HAP-1 (cell line): Measurements from ENCODE around the gene ATE1.
"Not testable (repeated sequence)": the region's sequence is repeated elsewhere in the genome, so short reads cannot be mapped to it uniquely, and the experiment has no call there.

Experiments used
- DNase-seq, 2 experiments: peaks; one replicate each; pipeline ENCODE4 v3.0.0-alpha.2; 2016 to 2020; ENCODE audit warnings: low spot score in 2 of 2
- H3K27me3 ChIP-seq: fragments of 250-450 bp; sonication (Bioruptor Pico); 2 replicates; pipeline ENCODE4 v1.5.1; 2020; ENCODE audit warnings: low read depth, mild to moderate bottlenecking, moderate library complexity
- H3K36me3 ChIP-seq: fragments of 250-450 bp; sonication (Bioruptor Pico); replicated peaks from 2 replicates; pipeline ENCODE4 v1.5.1; 2020; ENCODE audit warnings: mild to moderate bottlenecking
- H3K4me1 ChIP-seq: fragments of 250-450 bp; sonication (Bioruptor Pico); 2 replicates; pipeline ENCODE4 v1.5.1; 2020; ENCODE audit warnings: mild to moderate bottlenecking
- H3K4me3 ChIP-seq: fragments of 250-450 bp; sonication (Bioruptor Pico); 2 replicates; pipeline ENCODE4 v1.5.1; 2020; ENCODE audit warnings: mild to moderate bottlenecking, moderate library complexity
- H3K9me3 ChIP-seq: fragments of 250-450 bp; sonication (Bioruptor Pico); 2 replicates; pipeline ENCODE4 v1.5.1; 2020; ENCODE audit warnings: mild to moderate bottlenecking, moderate library complexity
- in situ Hi-C: fragments of 300-500 bp; cut with MboI; formaldehyde crosslinking; loops from 3 replicates; pipeline ENCODE4 v1.14.3; 2020; ENCODE audit warnings: low sequenced_read_pairs, inconsistent platforms, mixed read lengths

The ATE1 gene

DNA sequence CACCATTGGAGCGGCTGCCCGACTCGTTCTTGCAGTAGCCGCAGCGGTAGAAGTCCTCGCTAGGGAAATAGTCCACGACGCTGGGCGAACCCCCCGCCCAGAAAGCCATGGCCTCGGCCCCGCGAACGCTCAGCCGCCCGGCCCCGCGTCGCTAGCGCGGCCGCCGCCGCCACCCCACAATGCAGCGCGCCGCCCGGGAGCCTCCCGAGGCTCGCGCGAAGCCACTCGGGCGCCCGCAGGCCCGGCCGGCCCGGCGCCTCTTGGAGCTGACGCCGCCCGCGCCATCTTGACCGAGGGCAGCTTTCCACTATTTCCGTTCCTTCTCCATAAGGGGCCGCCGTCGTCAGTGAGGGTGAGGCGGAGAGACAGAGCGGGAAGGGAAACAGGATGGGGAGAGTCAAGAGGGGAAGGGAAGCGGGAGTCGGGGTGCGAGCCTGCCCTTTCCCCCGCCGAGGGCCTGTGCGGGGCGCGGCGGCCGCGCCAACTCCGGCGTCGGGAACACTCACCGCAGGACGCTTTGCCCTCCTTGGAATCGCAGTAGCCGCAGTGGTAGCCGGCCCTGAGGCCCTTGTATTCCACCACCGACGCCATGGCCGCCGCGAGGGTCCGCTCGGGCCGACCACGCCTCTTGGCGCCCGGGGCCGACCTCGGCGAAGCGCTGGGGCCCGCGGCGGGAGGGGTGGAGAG is at the start of gene ATE1:
ATE1 (minus strand) TSS at position 191 of the 687 bp plus-strand sequence; CDS start at position 109, 82 bp downstream.
- Histone ChIP-seq H3K4me3 (peak within 1 kb of the TSS; percentile 69), H3K4me1 (peaks cover 10% of the 10 kb centered on the region; the same call in 1 of the 2 replicates), H3K36me3 (no peaks in the 10 kb centered on the region), H3K27me3 (no peaks in the 10 kb centered on the region), H3K9me3 (no peaks in the 10 kb centered on the region)
- in situ Hi-C loops = no loop called here
- peak; percentile 87 to 93 for DNase-seq

DNA sequence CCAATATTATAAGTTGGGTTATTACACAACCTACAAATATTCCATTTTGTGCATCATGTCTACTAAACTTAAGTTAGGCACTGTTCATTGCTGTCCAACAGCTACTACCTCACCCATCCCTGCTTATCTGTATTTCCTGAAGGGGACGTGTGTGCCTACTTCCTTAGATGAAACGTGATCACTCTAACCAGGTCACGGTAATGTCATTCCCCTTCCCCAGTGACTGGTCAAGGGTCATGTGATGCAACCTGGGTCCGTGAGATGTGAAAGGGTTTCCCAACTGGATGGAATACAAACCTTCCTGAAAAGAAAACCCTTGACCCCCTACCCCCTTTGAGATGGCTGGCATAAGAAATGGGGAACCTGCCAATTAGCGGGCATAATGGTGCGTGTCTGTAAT is 48.8 kb upstream of the ATE1 start:
- in situ Hi-C loops = no loop called here
- Histone ChIP-seq H3K4me3 (no peak overlapping the region), H3K36me3 (peaks cover 7% of the 10 kb centered on the region), H3K9me3 (peaks cover 13% of the 10 kb centered on the region), H3K4me1 (peaks cover 5% of the 10 kb centered on the region; the same call in 1 of the 2 replicates), H3K27me3 (no peaks in the 10 kb centered on the region)
- no peak for DNase-seq

DNA sequence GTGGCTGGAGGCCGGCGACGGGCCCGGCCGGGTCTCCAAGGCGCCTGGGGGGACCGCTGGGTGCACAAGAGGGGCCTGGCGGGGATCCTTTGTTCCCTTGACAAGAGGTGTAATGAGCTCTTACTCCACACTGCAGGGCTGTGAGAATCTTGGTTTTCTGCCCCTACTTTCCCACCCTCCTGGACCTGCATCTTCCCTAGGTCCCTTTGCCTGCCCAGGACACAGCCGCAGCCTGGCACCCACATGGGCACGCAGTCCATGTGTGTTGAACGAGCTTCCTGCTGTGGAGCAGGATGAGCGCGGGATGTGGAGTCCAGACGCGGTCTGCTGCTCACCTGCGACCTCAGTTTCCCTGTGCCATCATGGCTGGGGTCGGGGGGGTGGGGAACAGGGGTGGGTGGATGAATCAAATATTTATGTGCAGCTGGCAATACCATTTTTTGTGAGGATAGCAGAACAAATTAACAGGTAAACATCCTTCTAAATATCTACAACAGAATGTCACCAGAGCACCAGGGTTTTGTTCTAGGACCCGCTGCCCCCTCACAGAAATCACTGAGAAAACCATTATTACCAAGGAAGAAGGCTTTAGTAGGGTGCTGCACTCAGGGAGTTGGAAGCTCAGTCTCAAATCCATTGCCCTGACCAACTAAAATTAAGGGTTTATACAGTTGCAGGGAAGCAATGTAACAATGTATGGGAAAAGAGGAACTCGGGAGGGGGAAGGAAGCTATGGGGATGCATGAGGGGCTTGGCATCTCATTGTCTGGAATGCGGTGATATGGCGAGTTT is 47.7 kb upstream of the ATE1 start:
- peaks cover 13% of the 10 kb centered on the region for H3K9me3 ChIP-seq
- peaks cover 5% of the 10 kb centered on the region; the same call in 1 of the 2 replicates for H3K4me1 ChIP-seq
- no peaks in the 10 kb centered on the region for H3K27me3 ChIP-seq
- H3K4me3 ChIP-seq = peak overlapping the region; percentile 70
- in situ Hi-C loops = no loop called here
- peaks cover 16% of the 10 kb centered on the region for H3K36me3 ChIP-seq
- no peak for DNase-seq

DNA sequence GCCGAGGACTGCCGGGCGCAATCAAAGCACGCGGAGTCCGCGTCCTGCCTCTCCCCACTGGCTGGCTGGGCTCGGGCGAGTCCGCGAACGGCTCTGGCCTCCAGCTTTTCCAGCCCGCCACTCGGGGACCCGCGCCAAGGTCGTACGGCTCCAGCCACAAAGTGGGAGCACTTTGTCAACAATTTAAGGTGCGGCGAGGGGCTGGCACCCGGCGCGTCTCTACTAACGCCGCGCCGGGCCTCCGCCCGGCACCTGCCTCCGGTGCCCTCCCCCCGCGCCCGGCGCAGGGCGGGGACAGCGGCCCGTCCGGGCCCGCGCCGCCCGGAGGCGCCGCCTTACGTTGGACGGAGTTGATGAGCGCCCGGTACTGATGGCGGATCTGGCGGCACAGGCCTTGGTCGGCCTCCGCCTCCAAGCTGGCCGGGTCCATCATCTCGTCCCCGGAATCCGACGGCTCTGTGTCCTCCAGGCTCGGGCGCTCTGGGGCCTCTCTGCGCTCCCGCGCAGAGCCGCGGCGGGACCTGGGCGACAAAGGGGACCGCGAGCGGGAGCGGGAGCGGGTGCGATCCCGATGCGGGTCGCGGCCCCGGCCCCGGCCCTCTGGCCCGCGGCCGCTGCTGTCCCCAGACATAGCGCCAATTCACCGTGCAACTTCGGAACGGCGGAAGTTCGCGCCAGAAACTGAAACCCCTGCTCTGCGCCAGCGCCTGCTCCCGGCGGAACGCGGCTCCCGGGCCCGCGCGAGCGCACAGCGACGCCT is 46.9 kb upstream of the ATE1 start, which contains the start of gene NSMCE4A:
NSMCE4A (minus strand) TSS at position 683 of the 760 bp plus-strand sequence; CDS start at position 631, 52 bp downstream.
- DNase-seq = peak; percentile 64 to 87

DNA sequence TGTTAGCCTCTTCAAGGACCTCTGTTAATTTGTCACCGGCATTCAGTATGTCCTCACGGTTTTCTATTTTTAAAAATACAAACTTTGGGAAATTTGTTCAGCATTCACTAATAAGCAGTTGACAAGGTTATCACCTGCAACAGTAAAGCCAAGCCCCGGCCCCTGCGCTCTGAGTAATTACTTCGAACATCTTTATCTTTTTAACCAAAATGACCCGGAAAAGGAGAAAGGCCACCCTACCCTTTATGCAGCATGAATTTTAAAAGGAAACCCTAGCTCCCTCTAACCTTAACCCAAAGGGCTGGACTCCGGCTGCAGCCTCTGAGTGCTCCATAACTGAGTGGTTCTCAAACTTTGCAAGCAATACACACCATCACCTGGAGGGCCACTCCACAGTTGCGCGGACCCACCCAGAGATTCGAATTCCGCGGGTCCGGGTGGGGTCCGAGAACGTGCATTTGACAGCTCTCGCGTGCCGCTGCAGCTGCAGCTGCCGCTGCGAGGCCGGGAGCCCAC is 46.2 kb upstream of the ATE1 start:
- H3K4me3 ChIP-seq = peak overlapping the region; percentile 70
- DNase-seq = no peak
- no peaks in the 10 kb centered on the region for H3K27me3 ChIP-seq
- H3K9me3 ChIP-seq = peaks cover 13% of the 10 kb centered on the region
- H3K36me3 ChIP-seq = peaks cover 24% of the 10 kb centered on the region
- H3K4me1 ChIP-seq = peaks cover 5% of the 10 kb centered on the region; the same call in 1 of the 2 replicates
- in situ Hi-C loops = no loop called here

More for the DNA sequence above, 46.9 kb upstream of the ATE1 start, which contains the start of gene NSMCE4A:
- H3K27me3 ChIP-seq = no peaks in the 10 kb centered on the region
- peak within 1 kb of the TSS; percentile 70 for H3K4me3 ChIP-seq
- peaks cover 20% of the 10 kb centered on the region for H3K36me3 ChIP-seq
- peaks cover 13% of the 10 kb centered on the region for H3K9me3 ChIP-seq
- peaks cover 5% of the 10 kb centered on the region; the same call in 1 of the 2 replicates for H3K4me1 ChIP-seq
- in situ Hi-C loops = no loop called here

DNA sequence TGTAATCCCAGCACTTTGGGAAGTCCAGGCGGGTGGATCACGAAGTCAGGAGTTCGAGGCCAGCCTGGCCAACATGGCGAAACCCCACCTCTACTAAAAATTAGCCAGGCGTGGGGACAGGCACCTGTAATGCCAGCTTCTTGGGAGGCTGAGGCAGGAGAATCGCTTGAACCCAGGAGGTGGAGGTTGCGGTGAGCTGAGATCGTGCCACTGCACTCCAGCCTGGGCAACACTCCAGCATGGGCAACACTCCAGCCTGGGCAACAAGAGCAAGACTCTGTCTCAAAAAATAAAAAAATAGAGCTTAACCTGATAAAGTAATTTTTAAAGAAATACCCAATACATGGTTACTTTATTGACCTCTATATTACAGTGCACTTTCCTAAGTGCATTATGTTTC is 41.3 kb upstream of the ATE1 start:
- in situ Hi-C loops, DNase-seq, H3K4me3 ChIP-seq, H3K27me3 ChIP-seq, H3K9me3 ChIP-seq, H3K4me1 ChIP-seq: not testable (repeated sequence)
- peaks cover 66% of the 10 kb centered on the region for H3K36me3 ChIP-seq

DNA sequence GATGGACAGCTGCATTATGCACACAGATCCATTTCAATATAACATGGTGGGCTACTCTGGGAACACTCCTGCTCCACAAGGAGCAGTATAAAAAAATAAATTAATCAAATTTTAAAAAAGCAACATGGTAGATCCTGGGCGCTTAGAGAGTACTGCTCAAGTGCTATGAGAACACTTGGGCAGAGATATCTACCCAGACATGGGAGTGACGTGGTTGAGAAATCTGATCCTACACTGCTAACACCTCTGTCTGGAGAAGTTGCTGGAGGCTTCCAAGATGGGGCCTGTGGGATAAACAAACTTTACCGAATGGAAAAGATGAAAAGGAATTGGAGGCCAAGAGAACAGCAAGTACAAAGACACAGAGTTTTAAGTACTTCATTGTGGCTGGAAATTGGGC is 38.2 kb upstream of the ATE1 start:
- H3K4me1 ChIP-seq = no peaks in the 10 kb centered on the region
- H3K36me3 ChIP-seq = peaks cover 58% of the 10 kb centered on the region
- H3K9me3 ChIP-seq = no peaks in the 10 kb centered on the region
- in situ Hi-C loops = no loop called here
- no peaks in the 10 kb centered on the region for H3K27me3 ChIP-seq
- no peak for DNase-seq
- no peak overlapping the region for H3K4me3 ChIP-seq

- H3K36me3 ChIP-seq = peaks cover 59% of the 10 kb centered on the region
Measured at GRCh38 chr10:121961456-121961855, 33.6 kb upstream of the ATE1 start.

DNA sequence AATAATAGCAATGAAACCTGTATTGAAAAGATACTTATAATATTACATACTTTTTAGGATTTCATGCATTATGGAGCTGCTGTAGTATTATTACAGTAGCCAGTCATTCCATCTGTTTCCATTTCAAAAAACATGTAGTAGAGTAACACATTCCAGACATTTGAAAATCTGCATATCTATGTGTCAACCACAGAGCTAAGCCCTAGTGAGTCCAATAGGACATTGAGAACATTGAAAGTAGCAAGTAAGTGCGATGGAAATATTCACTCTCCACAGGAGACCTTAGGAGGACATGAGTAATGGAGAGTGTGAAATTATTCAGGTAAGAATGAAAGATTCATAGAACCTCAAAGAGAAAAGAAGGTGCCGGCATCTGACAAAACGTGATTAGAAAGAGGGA is 31.8 kb upstream of the ATE1 start:
- Histone ChIP-seq H3K36me3 (peaks cover 44% of the 10 kb centered on the region), H3K4me1 (peaks cover 16% of the 10 kb centered on the region), H3K4me3 (no peak overlapping the region), H3K27me3 (no peaks in the 10 kb centered on the region), H3K9me3 (no peaks in the 10 kb centered on the region)
- in situ Hi-C loops = no loop called here
- DNase-seq = peak in 1 of 2 experiments; percentile 52

More at GRCh38 chr10:121961456-121961855, 33.6 kb upstream of the ATE1 start:
- Histone ChIP-seq H3K4me3 (no peak overlapping the region), H3K9me3 (no peaks in the 10 kb centered on the region), H3K4me1 (peaks cover 16% of the 10 kb centered on the region), H3K27me3 (no peaks in the 10 kb centered on the region)
- in situ Hi-C loops = no loop called here
- no peak for DNase-seq

- peaks cover 43% of the 10 kb centered on the region for H3K36me3 ChIP-seq
- in situ Hi-C loops = no loop called here
- H3K4me1 ChIP-seq = peaks cover 16% of the 10 kb centered on the region
- H3K9me3 ChIP-seq = no peaks in the 10 kb centered on the region
- DNase-seq = no peak
- H3K27me3 ChIP-seq = no peaks in the 10 kb centered on the region
- no peak overlapping the region for H3K4me3 ChIP-seq
Measured at GRCh38 chr10:121956111-121957061, 28.6 kb upstream of the ATE1 start.

DNA sequence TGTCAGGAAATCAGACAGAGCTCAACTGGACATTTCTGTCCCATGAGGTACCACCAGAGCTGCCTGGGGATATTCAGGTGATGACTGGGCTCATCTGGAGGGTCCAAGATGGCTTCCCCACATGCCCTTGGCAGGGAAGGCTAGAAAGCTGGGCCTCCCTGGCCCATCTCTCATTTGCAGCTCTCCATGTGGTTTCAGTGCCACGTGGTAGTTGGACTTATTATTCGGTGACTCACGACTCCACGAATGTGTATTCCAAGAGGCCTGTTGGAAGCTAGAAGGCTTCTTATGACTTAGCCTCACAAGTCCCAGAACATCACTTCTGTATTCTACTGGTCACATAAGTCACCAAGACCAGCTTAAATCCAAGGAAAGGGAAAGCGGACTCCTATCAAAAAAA is 24.4 kb upstream of the ATE1 start:
- H3K36me3 ChIP-seq = peaks cover 9% of the 10 kb centered on the region; the same call in 1 of the 2 replicates

GRCh38 chr10:121949451-121949850 is 21.6 kb upstream of the ATE1 start:
- no peak for DNase-seq
- Histone ChIP-seq H3K27me3 (no peaks in the 10 kb centered on the region), H3K4me1 (no peaks in the 10 kb centered on the region), H3K4me3 (no peak overlapping the region), H3K36me3 (no peaks in the 10 kb centered on the region; the same call in 1 of the 2 replicates), H3K9me3 (no peaks in the 10 kb centered on the region)
- in situ Hi-C loops = no loop called here

More for the DNA sequence above, 24.4 kb upstream of the ATE1 start:
- DNase-seq = no peak
- Histone ChIP-seq H3K4me3 (no peak overlapping the region), H3K4me1 (no peaks in the 10 kb centered on the region), H3K27me3 (no peaks in the 10 kb centered on the region), H3K9me3 (no peaks in the 10 kb centered on the region)
- in situ Hi-C loops = no loop called here
